ENCODE data around the gene ERN2. TPM values are rescaled to one million over a fixed set of nuclear protein-coding genes. Genes with fewer than 3 reads are reported as not detected.

The ERN2 gene
- total and polyA plus RNA-seq, 4 donors = 0.46 to 10.6 (median 3.5) TPM

DNA sequence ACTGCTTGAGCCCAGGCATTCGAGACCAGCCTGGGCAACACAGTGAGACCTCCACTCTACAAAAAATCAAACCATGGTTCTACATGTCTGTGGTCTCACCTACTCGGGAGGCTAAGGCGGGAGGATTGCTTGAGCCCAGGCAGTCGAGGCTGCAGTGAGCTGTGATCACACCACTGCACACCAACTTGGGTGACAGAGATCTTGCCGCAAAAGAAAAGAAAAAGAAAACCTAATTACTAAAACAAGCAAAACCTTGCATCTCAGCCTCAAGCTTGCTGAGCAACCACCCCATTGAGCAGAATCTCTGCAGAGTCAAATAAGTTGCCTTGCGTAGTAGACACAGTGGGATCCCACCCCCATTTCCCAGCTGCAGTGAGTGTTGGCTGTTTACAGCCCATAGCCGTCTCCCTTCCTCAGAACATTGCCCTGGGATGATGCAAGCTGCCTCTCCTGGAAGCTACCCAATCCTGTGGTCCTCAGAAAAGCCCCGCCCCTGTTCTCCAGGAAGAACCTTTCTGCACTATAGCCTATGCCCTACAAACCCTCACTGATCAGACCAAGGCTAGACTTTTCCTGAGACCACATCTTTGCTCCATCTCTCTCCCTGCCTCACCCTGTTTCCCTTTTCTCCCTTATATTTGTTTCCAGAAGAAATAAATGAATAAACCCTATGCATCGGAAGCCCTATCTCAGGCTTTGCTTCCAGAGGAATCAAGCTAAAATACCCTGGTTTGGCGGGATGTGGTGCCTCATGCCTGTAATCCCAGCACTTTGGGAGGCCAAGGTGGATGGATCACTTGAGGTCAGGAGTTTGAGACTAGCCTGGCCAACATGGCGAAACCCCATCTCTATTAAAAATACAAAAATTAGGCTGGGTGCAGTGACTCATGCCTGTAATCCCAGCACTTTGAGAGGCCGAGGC, 16.7 kb upstream of the ERN2 start:
- Histone ChIP-seq H3K4me3 (no peak overlapping the region), H3K36me3 (ENCODE audit: control insufficient read depth in 4 of 4, insufficient read depth in 4 of 4, low read length in 4 of 4) (no peaks in the 10 kb centered on the region), H3K4me1 (ENCODE audit: control insufficient read depth in 5 of 5, insufficient read depth in 5 of 5, low read length in 5 of 5) (no peaks in the 10 kb centered on the region), H3K27ac (ENCODE audit: low read depth in 1 of 2, low read length in 1 of 2) (no peak overlapping the region), H3K27me3 (ENCODE audit: control insufficient read depth in 3 of 3, insufficient read depth in 3 of 3, low read length in 2 of 3) (peaks cover 0 to 3% (median 0%) of the 10 kb centered on the region in 3 donors), H3K9me3 (ENCODE audit: control insufficient read depth in 4 of 4, insufficient read depth in 3 of 4, low read length in 3 of 4) (no peaks in the 10 kb centered on the region), H3K9ac (ENCODE audit: insufficient read depth in 1 of 2, low read length in 2 of 2) (peak overlapping the region in 1 of 2 donors; percentile 25)
- ATAC-seq (ENCODE audit: insufficient read depth, low FRiP score) = no peak
- peak in 2 of 3 donors; percentile 31 to 44 for DNase-seq
- TF ChIP-seq, protein P1, sequence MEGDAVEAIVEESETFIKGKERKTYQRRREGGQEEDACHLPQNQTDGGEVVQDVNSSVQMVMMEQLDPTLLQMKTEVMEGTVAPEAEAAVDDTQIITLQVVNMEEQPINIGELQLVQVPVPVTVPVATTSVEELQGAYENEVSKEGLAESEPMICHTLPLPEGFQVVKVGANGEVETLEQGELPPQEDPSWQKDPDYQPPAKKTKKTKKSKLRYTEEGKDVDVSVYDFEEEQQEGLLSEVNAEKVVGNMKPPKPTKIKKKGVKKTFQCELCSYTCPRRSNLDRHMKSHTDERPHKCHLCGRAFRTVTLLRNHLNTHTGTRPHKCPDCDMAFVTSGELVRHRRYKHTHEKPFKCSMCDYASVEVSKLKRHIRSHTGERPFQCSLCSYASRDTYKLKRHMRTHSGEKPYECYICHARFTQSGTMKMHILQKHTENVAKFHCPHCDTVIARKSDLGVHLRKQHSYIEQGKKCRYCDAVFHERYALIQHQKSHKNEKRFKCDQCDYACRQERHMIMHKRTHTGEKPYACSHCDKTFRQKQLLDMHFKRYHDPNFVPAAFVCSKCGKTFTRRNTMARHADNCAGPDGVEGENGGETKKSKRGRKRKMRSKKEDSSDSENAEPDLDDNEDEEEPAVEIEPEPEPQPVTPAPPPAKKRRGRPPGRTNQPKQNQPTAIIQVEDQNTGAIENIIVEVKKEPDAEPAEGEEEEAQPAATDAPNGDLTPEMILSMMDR (IDR thresholded peaks at IDR 0.05; ENCODE audit: control extremely low read depth, extremely low read depth) = no peak
- 77 to 79% methylated on average over 12 of the region's 12 CpGs for WGBS, 2 donors

GRCh38 chr16:23728112-23728477, 15.1 kb upstream of the ERN2 start:
- H3K36me3 ChIP-seq (ENCODE audit: control insufficient read depth in 4 of 4, insufficient read depth in 4 of 4, low read length in 4 of 4) = no peaks in the 10 kb centered on the region
- H3K4me3 ChIP-seq = no peak overlapping the region
- TF ChIP-seq, protein P1 (IDR thresholded peaks at IDR 0.05; ENCODE audit: control extremely low read depth, extremely low read depth) = no peak
- no peak overlapping the region for H3K9ac ChIP-seq (ENCODE audit: insufficient read depth in 1 of 2, low read length in 2 of 2)
- WGBS, 2 donors = 57 to 63% methylated on average over 10 of the region's 10 CpGs
- H3K27ac ChIP-seq (ENCODE audit: low read depth in 1 of 2, low read length in 1 of 2) = no peak overlapping the region
- no peak for DNase-seq
- H3K9me3 ChIP-seq (ENCODE audit: control insufficient read depth in 4 of 4, insufficient read depth in 3 of 4, low read length in 3 of 4) = peaks cover 0 to 2% (median 0%) of the 10 kb centered on the region in 4 donors
- no peak for ATAC-seq (ENCODE audit: insufficient read depth, low FRiP score)
- no peaks in the 10 kb centered on the region for H3K4me1 ChIP-seq (ENCODE audit: control insufficient read depth in 5 of 5, insufficient read depth in 5 of 5, low read length in 5 of 5)
- peaks cover 0 to 3% (median 0%) of the 10 kb centered on the region in 3 donors for H3K27me3 ChIP-seq (ENCODE audit: control insufficient read depth in 3 of 3, insufficient read depth in 3 of 3, low read length in 2 of 3)

- Histone ChIP-seq H3K4me1 (ENCODE audit: control insufficient read depth in 5 of 5, insufficient read depth in 5 of 5, low read length in 5 of 5) (no peaks in the 10 kb centered on the region), H3K4me3 (no peak overlapping the region), H3K9ac (ENCODE audit: insufficient read depth in 1 of 2, low read length in 2 of 2) (no peak overlapping the region), H3K36me3 (ENCODE audit: control insufficient read depth in 4 of 4, insufficient read depth in 4 of 4, low read length in 4 of 4) (no peaks in the 10 kb centered on the region), H3K27me3 (ENCODE audit: control insufficient read depth in 3 of 3, insufficient read depth in 3 of 3, low read length in 2 of 3) (peaks cover 0 to under 1% (median 0%) of the 10 kb centered on the region in 3 donors), H3K9me3 (ENCODE audit: control insufficient read depth in 4 of 4, insufficient read depth in 3 of 4, low read length in 3 of 4) (peaks cover 0 to 4% (median 0%) of the 10 kb centered on the region in 4 donors), H3K27ac (ENCODE audit: low read depth in 1 of 2, low read length in 1 of 2) (no peak overlapping the region)
- WGBS, 2 donors = 82 to 87% methylated on average over 3 of the region's 3 CpGs
- no peak for DNase-seq
- TF ChIP-seq, protein P1 (IDR thresholded peaks at IDR 0.05; ENCODE audit: control extremely low read depth, extremely low read depth) = no peak
- ATAC-seq (ENCODE audit: insufficient read depth, low FRiP score) = no peak
These were observed 13.7 kb upstream of the ERN2 start for GRCh38 chr16:23726710-23727109.
